ENCODE data around the gene TRPC4.

DNA sequence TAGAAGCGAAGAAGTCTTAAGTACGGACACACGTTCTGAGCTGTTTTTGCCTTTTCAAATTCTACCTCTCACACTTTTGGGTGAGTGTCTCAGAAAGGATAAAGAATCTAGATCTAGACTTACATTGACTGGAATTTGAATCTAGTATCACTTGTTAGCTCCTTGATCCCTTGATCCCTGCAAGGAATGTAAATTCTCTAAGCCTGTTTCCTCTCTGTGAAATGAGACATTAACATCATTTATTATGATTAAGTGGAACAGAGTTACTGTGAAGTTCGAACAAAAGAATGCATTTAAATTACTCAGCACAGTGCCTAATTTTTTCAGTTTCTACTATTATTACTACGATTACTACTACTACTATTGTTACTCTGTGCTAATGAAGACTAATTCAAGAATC, 184.4 kb downstream of the TRPC4 start:
- TF ChIP-seq, protein P1, sequence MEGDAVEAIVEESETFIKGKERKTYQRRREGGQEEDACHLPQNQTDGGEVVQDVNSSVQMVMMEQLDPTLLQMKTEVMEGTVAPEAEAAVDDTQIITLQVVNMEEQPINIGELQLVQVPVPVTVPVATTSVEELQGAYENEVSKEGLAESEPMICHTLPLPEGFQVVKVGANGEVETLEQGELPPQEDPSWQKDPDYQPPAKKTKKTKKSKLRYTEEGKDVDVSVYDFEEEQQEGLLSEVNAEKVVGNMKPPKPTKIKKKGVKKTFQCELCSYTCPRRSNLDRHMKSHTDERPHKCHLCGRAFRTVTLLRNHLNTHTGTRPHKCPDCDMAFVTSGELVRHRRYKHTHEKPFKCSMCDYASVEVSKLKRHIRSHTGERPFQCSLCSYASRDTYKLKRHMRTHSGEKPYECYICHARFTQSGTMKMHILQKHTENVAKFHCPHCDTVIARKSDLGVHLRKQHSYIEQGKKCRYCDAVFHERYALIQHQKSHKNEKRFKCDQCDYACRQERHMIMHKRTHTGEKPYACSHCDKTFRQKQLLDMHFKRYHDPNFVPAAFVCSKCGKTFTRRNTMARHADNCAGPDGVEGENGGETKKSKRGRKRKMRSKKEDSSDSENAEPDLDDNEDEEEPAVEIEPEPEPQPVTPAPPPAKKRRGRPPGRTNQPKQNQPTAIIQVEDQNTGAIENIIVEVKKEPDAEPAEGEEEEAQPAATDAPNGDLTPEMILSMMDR (IDR thresholded peaks at IDR 0.05; ENCODE audit: low read depth, low read length) = no peak
- TF ChIP-seq EZH2phosphoT487 (IDR thresholded peaks at IDR 0.05; ENCODE audit: low read depth) = no peak

Data from OCI-LY3 (cell line).